Activated CD8-positive, alpha-beta memory T cell treated with anti-CD3 and anti-CD28 coated beads, Interleukin-2, amount 50 U/mL, for 1 hour (primary cell): ENCODE measurements around the gene PNO1.
"Not testable (repeated sequence)": the region's sequence is repeated elsewhere in the genome, so short reads cannot be mapped to it uniquely, and the experiment has no call there.

Source experiments
- DNase-seq: peaks from one replicate; pipeline ENCODE4 v3.0.0-alpha.2; 2020; ENCODE audit errors: extremely low read depth

Gene PNO1

GRCh38 chr2:68157002-68157401, 686 bp upstream of the PNO1 start:
- no peak for DNase-seq

- DNase-seq, result no peak
These were observed 403 bp downstream of the PNO1 start for GRCh38 chr2:68158134-68158447.

- DNase-seq, result no peak
These were observed 6.0 kb downstream of the PNO1 start for GRCh38 chr2:68163641-68164040.

GRCh38 chr2:68167186-68167585, 9.5 kb downstream of the PNO1 start:
- DNase-seq, result no peak

GRCh38 chr2:68169308-68169707, 11.6 kb downstream of the PNO1 start:
- DNase-seq, result no peak

GRCh38 chr2:68171146-68171545, 13.5 kb downstream of the PNO1 start:
- no peak for DNase-seq

- no peak for DNase-seq
These were observed 14.0 kb downstream of the PNO1 start for GRCh38 chr2:68171684-68172083.

GRCh38 chr2:68172521-68172920, 14.8 kb downstream of the PNO1 start:
- DNase-seq, result no peak

- no peak for DNase-seq
These were observed 15.5 kb downstream of the PNO1 start for GRCh38 chr2:68172990-68173700.

GRCh38 chr2:68175210-68175609, 17.5 kb downstream of the PNO1 start:
- DNase-seq, result not testable (repeated sequence)

- DNase-seq, result no peak
These were observed 19.0 kb downstream of the PNO1 start for GRCh38 chr2:68176657-68177056.

- no peak for DNase-seq
These were observed 19.9 kb downstream of the PNO1 start for GRCh38 chr2:68177541-68177940.

- no peak for DNase-seq
These were observed 20.7 kb downstream of the PNO1 start for GRCh38 chr2:68178432-68178831.

- no peak for DNase-seq
These were observed 21.4 kb downstream of the PNO1 start for GRCh38 chr2:68178954-68179627.

GRCh38 chr2:68182902-68183301, 25.2 kb downstream of the PNO1 start:
- DNase-seq, result no peak

- DNase-seq, result no peak
These were observed 28.0 kb downstream of the PNO1 start for GRCh38 chr2:68185541-68186164.

GRCh38 chr2:68187329-68187728, 29.6 kb downstream of the PNO1 start:
- DNase-seq, result no peak

- DNase-seq, result no peak
These were observed 31.1 kb downstream of the PNO1 start for GRCh38 chr2:68188831-68189230.

- no peak for DNase-seq
These were observed 32.5 kb downstream of the PNO1 start for GRCh38 chr2:68189991-68190784.

- DNase-seq, result no peak
These were observed 33.5 kb downstream of the PNO1 start for GRCh38 chr2:68190991-68191731.

GRCh38 chr2:68193144-68193543, 35.5 kb downstream of the PNO1 start:
- DNase-seq, result no peak
